ENCODE data around the gene DOCK2. TPM values are rescaled to one million over a fixed set of nuclear protein-coding genes. Genes with fewer than 3 reads are reported as not detected.

DOCK2 gene
- total RNA-seq, 4 donors from 2014 or later = 0.32 to 5.3 (median 2.7) TPM

DNA sequence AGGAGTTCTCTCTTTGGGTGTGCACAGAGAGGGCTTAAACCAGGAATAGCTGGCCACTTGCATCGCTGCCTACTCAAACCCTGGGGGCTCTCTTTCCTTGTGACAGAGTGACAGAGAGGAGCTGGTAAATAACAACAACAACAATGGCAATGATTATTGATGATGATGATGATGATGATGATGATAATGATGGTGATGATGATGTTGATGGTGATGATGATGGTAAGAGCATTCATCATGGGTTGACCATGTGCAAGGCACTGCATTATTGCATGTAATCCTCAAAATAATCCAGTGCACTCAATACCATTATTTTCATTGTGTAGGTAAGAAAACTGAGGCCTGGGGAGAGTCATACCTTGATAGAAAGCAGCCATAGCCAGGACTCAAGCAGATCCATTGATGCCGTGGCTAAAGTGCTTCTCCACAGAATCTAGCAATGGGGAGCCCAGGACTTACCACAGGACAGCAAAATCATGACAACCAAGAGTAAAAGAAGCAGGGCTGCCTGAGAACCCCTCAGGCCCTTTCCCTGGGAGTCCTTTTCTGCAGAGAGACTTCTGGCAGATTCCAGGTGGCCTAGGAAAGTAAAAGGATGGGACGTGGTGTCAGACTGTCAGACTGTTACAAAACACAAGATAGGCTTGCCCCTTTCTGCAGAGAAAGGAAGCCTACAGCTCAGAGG is 473.5 kb downstream of the DOCK2 start:
- Histone ChIP-seq H3K36me3 (no peaks in the 10 kb centered on the region), H3K27ac (no peak overlapping the region), H3K4me3 (no peak overlapping the region), H3K4me1 (no peaks in the 10 kb centered on the region), H3K27me3 (no peaks in the 10 kb centered on the region), H3K9me3 (no peaks in the 10 kb centered on the region)
- no peak for DNase-seq
- ATAC-seq = no peak
- no peak for TF ChIP-seq POLR2A (IDR thresholded peaks at IDR 0.05)
- TF ChIP-seq, protein P1, sequence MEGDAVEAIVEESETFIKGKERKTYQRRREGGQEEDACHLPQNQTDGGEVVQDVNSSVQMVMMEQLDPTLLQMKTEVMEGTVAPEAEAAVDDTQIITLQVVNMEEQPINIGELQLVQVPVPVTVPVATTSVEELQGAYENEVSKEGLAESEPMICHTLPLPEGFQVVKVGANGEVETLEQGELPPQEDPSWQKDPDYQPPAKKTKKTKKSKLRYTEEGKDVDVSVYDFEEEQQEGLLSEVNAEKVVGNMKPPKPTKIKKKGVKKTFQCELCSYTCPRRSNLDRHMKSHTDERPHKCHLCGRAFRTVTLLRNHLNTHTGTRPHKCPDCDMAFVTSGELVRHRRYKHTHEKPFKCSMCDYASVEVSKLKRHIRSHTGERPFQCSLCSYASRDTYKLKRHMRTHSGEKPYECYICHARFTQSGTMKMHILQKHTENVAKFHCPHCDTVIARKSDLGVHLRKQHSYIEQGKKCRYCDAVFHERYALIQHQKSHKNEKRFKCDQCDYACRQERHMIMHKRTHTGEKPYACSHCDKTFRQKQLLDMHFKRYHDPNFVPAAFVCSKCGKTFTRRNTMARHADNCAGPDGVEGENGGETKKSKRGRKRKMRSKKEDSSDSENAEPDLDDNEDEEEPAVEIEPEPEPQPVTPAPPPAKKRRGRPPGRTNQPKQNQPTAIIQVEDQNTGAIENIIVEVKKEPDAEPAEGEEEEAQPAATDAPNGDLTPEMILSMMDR (IDR thresholded peaks at IDR 0.05 in 4 of 5, conservative IDR thresholded peaks at IDR 0.05 in 1 of 5) = no peak
- intact Hi-C loops (cut with DNase I; ENCODE audit: low total_unique reads) = no loop called here
- in situ Hi-C loops (cut with MboI; ENCODE audit: low sequenced_read_pairs in 4 of 4) = no loop called here

GRCh38 chr5:170111088-170111785 is 474.2 kb downstream of the DOCK2 start:
- no peaks in the 10 kb centered on the region for H3K9me3 ChIP-seq
- no peak for TF ChIP-seq POLR2A (IDR thresholded peaks at IDR 0.05)
- TF ChIP-seq, protein P1 (IDR thresholded peaks at IDR 0.05 in 4 of 5, conservative IDR thresholded peaks at IDR 0.05 in 1 of 5) = no peak
- H3K27me3 ChIP-seq = no peaks in the 10 kb centered on the region
- no peak overlapping the region for H3K4me3 ChIP-seq
- H3K36me3 ChIP-seq = no peaks in the 10 kb centered on the region
- DNase-seq (no peak), ATAC-seq (no peak)
- no peaks in the 10 kb centered on the region for H3K4me1 ChIP-seq
- intact Hi-C loops (cut with DNase I; ENCODE audit: low total_unique reads) = no loop called here
- no peak overlapping the region for H3K27ac ChIP-seq
- in situ Hi-C loops (cut with MboI; ENCODE audit: low sequenced_read_pairs in 4 of 4) = no loop called here

- Histone ChIP-seq H3K27ac (no peak overlapping the region), H3K36me3 (no peaks in the 10 kb centered on the region), H3K4me3 (no peak overlapping the region), H3K27me3 (no peaks in the 10 kb centered on the region), H3K4me1 (no peaks in the 10 kb centered on the region), H3K9me3 (no peaks in the 10 kb centered on the region)
- no peak for TF ChIP-seq POLR2A (IDR thresholded peaks at IDR 0.05)
- TF ChIP-seq, protein P1 (IDR thresholded peaks at IDR 0.05 in 4 of 5, conservative IDR thresholded peaks at IDR 0.05 in 1 of 5) = no peak
- no peak for ATAC-seq
- intact Hi-C loops (cut with DNase I; ENCODE audit: low total_unique reads) = no loop called here
- DNase-seq = no peak
- in situ Hi-C loops (cut with MboI; ENCODE audit: low sequenced_read_pairs in 4 of 4) = no loop called here
Observed at GRCh38 chr5:170112876-170113521, 475.9 kb downstream of the DOCK2 start.

DNA sequence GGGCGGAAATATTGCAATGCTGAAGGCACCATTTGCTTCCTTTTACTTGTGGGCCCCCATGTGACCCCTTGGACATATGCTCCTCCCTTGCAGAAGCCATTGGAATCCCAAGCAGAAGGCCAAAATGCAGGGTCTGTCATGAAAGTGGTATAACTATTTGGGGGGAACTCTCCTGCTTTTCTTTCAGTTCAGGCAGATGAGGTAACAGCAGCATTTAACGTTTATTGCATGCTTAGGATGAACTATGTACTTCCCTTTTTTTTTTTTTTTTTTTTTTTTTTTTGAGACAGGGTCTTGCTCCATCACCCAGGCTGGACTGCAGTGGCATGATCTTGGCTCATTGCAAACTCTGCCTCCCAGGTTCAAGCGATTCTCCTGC is 476.4 kb downstream of the DOCK2 start:
- no peaks in the 10 kb centered on the region for H3K36me3 ChIP-seq
- H3K27me3 ChIP-seq = no peaks in the 10 kb centered on the region
- H3K27ac ChIP-seq = no peak overlapping the region
- in situ Hi-C loops (cut with MboI; ENCODE audit: low sequenced_read_pairs in 4 of 4) (no loop called here), intact Hi-C loops (cut with DNase I; ENCODE audit: low total_unique reads) (no loop called here)
- no peaks in the 10 kb centered on the region for H3K4me1 ChIP-seq
- TF ChIP-seq, protein P1 (IDR thresholded peaks at IDR 0.05 in 4 of 5, conservative IDR thresholded peaks at IDR 0.05 in 1 of 5) = no peak
- TF ChIP-seq POLR2A (IDR thresholded peaks at IDR 0.05) = no peak
- no peak overlapping the region for H3K4me3 ChIP-seq
- H3K9me3 ChIP-seq = no peaks in the 10 kb centered on the region
- ATAC-seq (no peak), DNase-seq (no peak)
